MM.1S (cell line): ENCODE results near the gene NDUFB10.

Experiments
- DNase-seq: peaks from one replicate; pipeline ENCODE4 v3.0.0-alpha.2; 2015
- H2AFZ ChIP-seq: fragments of 300-600 bp; sonication (generic); 2 replicates; pipeline ENCODE4 v1.6.0; 2016; ENCODE audit warnings: antibody characterized with exemption, low read length
- H3F3A ChIP-seq: fragments of 300-600 bp; sonication (generic); 2 replicates; pipeline ENCODE4 v1.6.1; 2016; ENCODE audit warnings: mild to moderate bottlenecking, antibody characterized with exemption, low read length, moderate library complexity, mixed read lengths; ENCODE audit not compliant: insufficient read depth
- H3K27ac ChIP-seq: fragments of 300-600 bp; sonication (generic); 2 replicates; pipeline ENCODE4 v1.5.1; 2016; ENCODE audit warnings: mild to moderate bottlenecking, low read length
- H3K27me3 ChIP-seq: fragments of 300-600 bp; sonication (generic); replicated peaks from 2 replicates; pipeline ENCODE4 v1.6.0; 2016; ENCODE audit warnings: low read length; ENCODE audit not compliant: insufficient read depth
- H3K36me3 ChIP-seq: fragments of 300-600 bp; sonication (generic); replicated peaks from 2 replicates; pipeline ENCODE4 v1.6.1; 2016; ENCODE audit warnings: mild to moderate bottlenecking, low read length, mixed read lengths; ENCODE audit not compliant: insufficient read depth
- H3K4me1 ChIP-seq: fragments of 300-600 bp; sonication (generic); 2 replicates; pipeline ENCODE4 v1.6.1; 2016; ENCODE audit warnings: low read length, mixed read lengths
- H3K4me2 ChIP-seq: fragments of 300-600 bp; sonication (generic); 2 replicates; pipeline ENCODE4 v1.6.0; 2016; ENCODE audit warnings: low read depth, low read length
- H3K4me3 ChIP-seq: fragments of 300-600 bp; sonication (generic); 2 replicates; pipeline ENCODE4 v1.5.1; 2016; ENCODE audit warnings: low read length, mixed read lengths
- H3K79me2 ChIP-seq: fragments of 300-600 bp; sonication (generic); 2 replicates; pipeline ENCODE4 v1.6.1; 2016; ENCODE audit warnings: mixed run types, low read length, mixed read lengths
- H3K9ac ChIP-seq: fragments of 300-600 bp; sonication (generic); 2 replicates; pipeline ENCODE4 v1.6.1; 2016; ENCODE audit warnings: low read length, mixed read lengths
- H3K9me2 ChIP-seq: fragments of 300-600 bp; sonication (generic); replicated peaks from 2 replicates; pipeline ENCODE4 v1.6.1; 2016; ENCODE audit warnings: mild to moderate bottlenecking, low read length, mixed read lengths; ENCODE audit not compliant: insufficient read depth
- H3K9me3 ChIP-seq: fragments of 300-600 bp; sonication (generic); replicated peaks from 2 replicates; pipeline ENCODE4 v1.6.1; 2016; ENCODE audit warnings: mild to moderate bottlenecking, low read length, mixed read lengths; ENCODE audit not compliant: insufficient read depth
- H4K20me1 ChIP-seq: fragments of 300-600 bp; sonication (generic); 2 replicates; pipeline ENCODE4 v1.6.1; 2016; ENCODE audit warnings: mild to moderate bottlenecking, low read length, moderate library complexity, mixed read lengths; ENCODE audit not compliant: insufficient read depth
- CTCF ChIP-seq: fragments of 300-600 bp; sonication (generic); IDR thresholded peaks from 2 replicates; pipeline ENCODE4 v1.5.1; 2016; ENCODE audit warnings: antibody characterized with exemption, low read length, mixed read lengths
- EZH2 ChIP-seq: fragments of 300-600 bp; sonication (generic); optimal IDR thresholded peaks from 2 replicates; pipeline ENCODE3; 2017; ENCODE audit warnings: low read depth, mild to moderate bottlenecking, antibody characterized with exemption, low read length, mixed read lengths
- EZH2phosphoT487 ChIP-seq: fragments of 300-600 bp; sonication (generic); IDR thresholded peaks from 2 replicates; pipeline ENCODE4 v1.6.1; 2018; ENCODE audit warnings: antibody characterized with exemption, low read length

NDUFB10 gene

GRCh38 chr16:1912215-1912543 is 47.2 kb upstream of the NDUFB10 start:
- no peak overlapping the region for H3K27ac ChIP-seq
- H3K36me3 ChIP-seq: no peaks in the 10 kb centered on the region
- no peak overlapping the region for H2AFZ ChIP-seq
- no peaks in the 10 kb centered on the region for H3F3A ChIP-seq
- H3K4me1 ChIP-seq: no peaks in the 10 kb centered on the region
- H3K79me2 ChIP-seq: no peaks in the 10 kb centered on the region
- no peak overlapping the region for H3K9ac ChIP-seq
- TF ChIP-seq EZH2phosphoT487 (no peak), CTCF (no peak), EZH2 (no peak)
- DNase-seq: no peak
- H3K4me2 ChIP-seq: no peak overlapping the region
- H3K4me3 ChIP-seq: no peak overlapping the region
- H3K9me3 ChIP-seq: no peaks in the 10 kb centered on the region
- H3K9me2 ChIP-seq: no peaks in the 10 kb centered on the region
- peaks cover 34% of the 10 kb centered on the region for H3K27me3 ChIP-seq
- no peaks in the 10 kb centered on the region for H4K20me1 ChIP-seq

- Histone ChIP-seq H3K9ac (no peak overlapping the region), H3K4me1 (no peaks in the 10 kb centered on the region), H2AFZ (no peak overlapping the region), H3F3A (no peaks in the 10 kb centered on the region), H3K4me3 (no peak overlapping the region), H3K27me3 (peaks cover 42% of the 10 kb centered on the region), H3K27ac (no peak overlapping the region), H3K4me2 (no peak overlapping the region), H4K20me1 (no peaks in the 10 kb centered on the region), H3K36me3 (no peaks in the 10 kb centered on the region), H3K79me2 (no peaks in the 10 kb centered on the region), H3K9me2 (no peaks in the 10 kb centered on the region), H3K9me3 (no peaks in the 10 kb centered on the region)
- no peak for DNase-seq
- TF ChIP-seq CTCF (no peak), EZH2phosphoT487 (no peak), EZH2 (no peak)
These were observed 45.8 kb upstream of the NDUFB10 start for GRCh38 chr16:1913327-1914083.

GRCh38 chr16:1914084-1914608 is 45.2 kb upstream of the NDUFB10 start:
- no peaks in the 10 kb centered on the region for H4K20me1 ChIP-seq
- H3K27me3 ChIP-seq: peaks cover 48% of the 10 kb centered on the region
- no peaks in the 10 kb centered on the region for H3K79me2 ChIP-seq
- H3K4me3 ChIP-seq: no peak overlapping the region
- no peak for TF ChIP-seq CTCF
- no peak for TF ChIP-seq EZH2phosphoT487
- no peak for TF ChIP-seq EZH2
- H3K9me2 ChIP-seq: no peaks in the 10 kb centered on the region
- no peaks in the 10 kb centered on the region for H3F3A ChIP-seq
- H3K9me3 ChIP-seq: no peaks in the 10 kb centered on the region
- no peak overlapping the region for H3K4me2 ChIP-seq
- H3K4me1 ChIP-seq: no peaks in the 10 kb centered on the region
- no peaks in the 10 kb centered on the region for H3K36me3 ChIP-seq
- no peak overlapping the region for H3K9ac ChIP-seq
- no peak for DNase-seq
- no peak overlapping the region for H3K27ac ChIP-seq
- no peak overlapping the region for H2AFZ ChIP-seq
